A204.1 (cell line): ENCODE measurements around the gene CDC42BPB.

ENCODE experiments used
- FAIRE-seq: peaks from 2 replicates; lab custom pipeline; 2012; peaks lifted over from hg19 to GRCh38; lab: Jason Lieb, UNC

The CDC42BPB gene

GRCh38 chr14:103057372-103058163, at the start of gene CDC42BPB:
TSS of gene CDC42BPB (minus strand) at chr14:103057549. CDS start at chr14:103057173, 376 bp downstream.
- no peak for FAIRE-seq

GRCh38 chr14:103105580-103106150, 48.3 kb upstream of the CDC42BPB start:
- no peak for FAIRE-seq

- FAIRE-seq, result no peak
These were observed 47.5 kb upstream of the CDC42BPB start for GRCh38 chr14:103104654-103105452.

GRCh38 chr14:103104389-103104653, 47.0 kb upstream of the CDC42BPB start:
- FAIRE-seq, result no peak

GRCh38 chr14:103103461-103104388, 46.4 kb upstream of the CDC42BPB start:
- FAIRE-seq, result no peak

- FAIRE-seq, result no peak
These were observed 45.4 kb upstream of the CDC42BPB start for GRCh38 chr14:103102689-103103260.

GRCh38 chr14:103101963-103102688, 44.8 kb upstream of the CDC42BPB start:
- no peak for FAIRE-seq

GRCh38 chr14:103101257-103101962, 44.1 kb upstream of the CDC42BPB start:
- FAIRE-seq, result no peak

- FAIRE-seq, result no peak
These were observed 43.2 kb upstream of the CDC42BPB start for GRCh38 chr14:103100281-103101121.

GRCh38 chr14:103099733-103100280, 42.5 kb upstream of the CDC42BPB start:
- no peak for FAIRE-seq

GRCh38 chr14:103099081-103099732, 41.9 kb upstream of the CDC42BPB start:
- FAIRE-seq, result no peak

GRCh38 chr14:103097994-103098957, 40.9 kb upstream of the CDC42BPB start:
- FAIRE-seq, result no peak

- FAIRE-seq, result no peak
These were observed 40.1 kb upstream of the CDC42BPB start for GRCh38 chr14:103097244-103097993.

- no peak for FAIRE-seq
These were observed 39.0 kb upstream of the CDC42BPB start for GRCh38 chr14:103096387-103096786.

GRCh38 chr14:103095210-103095778, 37.9 kb upstream of the CDC42BPB start:
- no peak for FAIRE-seq
